NCI-H748 treated with DMSO at 0.1 percent for 48 hours (cell line): ENCODE results near the gene CDK6.

Experiments used
- DNase-seq: peaks from one replicate; lab custom pipeline; 2025; lab: John Stamatoyannopoulos, UW

Gene CDK6

GRCh38 chr7:92680442-92680841 lies 155.9 kb downstream of the CDK6 start:
- DNase-seq, result no peak

- peak; percentile 58 for DNase-seq
Observed at GRCh38 chr7:92678291-92678920, 158.0 kb downstream of the CDK6 start.

- DNase-seq, result peak; percentile 17
Observed at GRCh38 chr7:92674379-92674778, 162.0 kb downstream of the CDK6 start.

- DNase-seq, result no peak
Observed at GRCh38 chr7:92671505-92672169, 164.7 kb downstream of the CDK6 start.

GRCh38 chr7:92670204-92670851 lies 166.0 kb downstream of the CDK6 start:
- DNase-seq, result no peak

GRCh38 chr7:92669616-92670165 lies 166.7 kb downstream of the CDK6 start:
- no peak for DNase-seq

GRCh38 chr7:92668564-92668963 lies 167.8 kb downstream of the CDK6 start:
- no peak for DNase-seq

- no peak for DNase-seq
Observed at GRCh38 chr7:92667816-92668535, 168.4 kb downstream of the CDK6 start.

GRCh38 chr7:92665926-92666325 lies 170.4 kb downstream of the CDK6 start:
- DNase-seq, result no peak

- DNase-seq, result no peak
Observed at GRCh38 chr7:92661651-92662050, 174.7 kb downstream of the CDK6 start.

- no peak for DNase-seq
Observed at GRCh38 chr7:92658671-92659070, 177.7 kb downstream of the CDK6 start.

- no peak for DNase-seq
Observed at GRCh38 chr7:92657391-92657790, 179.0 kb downstream of the CDK6 start.

- DNase-seq, result no peak
Observed at GRCh38 chr7:92656121-92656520, 180.3 kb downstream of the CDK6 start.

- no peak for DNase-seq
Observed at GRCh38 chr7:92655346-92655884, 181.0 kb downstream of the CDK6 start.

GRCh38 chr7:92653136-92653535 lies 183.2 kb downstream of the CDK6 start:
- DNase-seq, result no peak

- no peak for DNase-seq
Observed at GRCh38 chr7:92652536-92652935, 183.8 kb downstream of the CDK6 start.

GRCh38 chr7:92650391-92650790 lies 186.0 kb downstream of the CDK6 start:
- DNase-seq, result no peak

- DNase-seq, result no peak
Observed at GRCh38 chr7:92648067-92648466, 188.3 kb downstream of the CDK6 start.

GRCh38 chr7:92647652-92648051 lies 188.7 kb downstream of the CDK6 start:
- no peak for DNase-seq

- no peak for DNase-seq
Observed at GRCh38 chr7:92647011-92647625, 189.3 kb downstream of the CDK6 start.
